NCI-H69 (cell line): ENCODE results near the gene TAP2.
"Not testable (repeated sequence)": the region's sequence is repeated elsewhere in the genome, so short reads cannot be mapped to it uniquely, and the experiment has no call there.

ENCODE experiments used
- DNase-seq: peaks from one replicate; lab custom pipeline; 2025; lab: John Stamatoyannopoulos, UW

The TAP2 gene

GRCh38 chr6:32838114-32838958, at the start of gene TAP2:
TAP2 (minus strand) TSS chr6:32838739; CDS start chr6:32838233, 506 bp downstream.
- peak; percentile 90 for DNase-seq

GRCh38 chr6:32887616-32888015, 49.1 kb upstream of the TAP2 start:
- DNase-seq, result no peak

GRCh38 chr6:32886681-32887383, 48.3 kb upstream of the TAP2 start:
- DNase-seq, result peak; percentile 57

GRCh38 chr6:32885698-32886286, 47.3 kb upstream of the TAP2 start:
- DNase-seq, result peak; percentile 80

- peak; percentile 8 for DNase-seq
These were observed 45.2 kb upstream of the TAP2 start for GRCh38 chr6:32883789-32884188.

GRCh38 chr6:32882879-32883250, 44.3 kb upstream of the TAP2 start:
- DNase-seq, result no peak

GRCh38 chr6:32880962-32881361, 42.4 kb upstream of the TAP2 start:
- DNase-seq, result not testable (repeated sequence)

GRCh38 chr6:32879691-32880090, 41.2 kb upstream of the TAP2 start:
- no peak for DNase-seq

GRCh38 chr6:32876603-32877002, 38.1 kb upstream of the TAP2 start:
- DNase-seq, result no peak

GRCh38 chr6:32873947-32874346, 35.4 kb upstream of the TAP2 start:
- not testable (repeated sequence) for DNase-seq

GRCh38 chr6:32868257-32868788, 29.8 kb upstream of the TAP2 start:
- DNase-seq, result peak; percentile 77

- DNase-seq, result no peak
These were observed 29.2 kb upstream of the TAP2 start for GRCh38 chr6:32867554-32868256.

- no peak for DNase-seq
These were observed 28.5 kb upstream of the TAP2 start for GRCh38 chr6:32867022-32867477.

GRCh38 chr6:32865724-32866443, 27.3 kb upstream of the TAP2 start:
- no peak for DNase-seq

- DNase-seq, result no peak
These were observed 24.2 kb upstream of the TAP2 start for GRCh38 chr6:32862725-32863124.

- DNase-seq, result no peak
These were observed 22.1 kb upstream of the TAP2 start for GRCh38 chr6:32860674-32861073.

GRCh38 chr6:32858194-32858593, 19.7 kb upstream of the TAP2 start:
- DNase-seq, result no peak

- no peak for DNase-seq
These were observed 18.8 kb upstream of the TAP2 start for GRCh38 chr6:32857156-32857891.

GRCh38 chr6:32855467-32856174, 17.1 kb upstream of the TAP2 start:
- no peak for DNase-seq
